ENCODE measurements around the gene TEX50.
"Not testable (repeated sequence)": the region's sequence is repeated elsewhere in the genome, so short reads cannot be mapped to it uniquely, and the experiment has no call there.

Gene TEX50

GRCh38 chr1:173635116-173635515, at the start of gene TEX50:
Gene TEX50, plus strand, starts transcription at chr1:173635338. Its CDS starts 184 bp downstream, at chr1:173635522.
- DNase-seq (ENCODE audit: low read depth, low spot score) = no peak

DNA sequence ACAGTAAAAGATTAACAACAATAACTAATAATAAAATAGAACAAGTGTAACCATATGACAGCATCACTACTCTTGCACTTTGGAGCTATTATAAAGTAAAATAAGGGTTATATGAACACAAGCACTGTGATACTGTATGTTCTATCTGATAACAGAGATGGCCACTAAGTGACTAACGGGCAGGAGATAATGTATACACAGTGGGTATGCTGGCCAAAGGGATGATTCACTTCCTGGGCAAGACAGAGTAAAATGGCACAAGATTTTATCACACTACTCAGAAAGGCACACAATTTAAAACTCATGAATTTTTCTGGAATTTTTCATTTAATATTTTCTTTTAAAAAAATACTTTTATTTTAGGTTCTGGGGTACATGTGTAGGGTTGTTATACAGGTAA, 44.6 kb upstream of the TEX50 start:
- DNase-seq (ENCODE audit: low read depth, low spot score) = no peak

GRCh38 chr1:173591138-173591537, 44.0 kb upstream of the TEX50 start:
- not testable (repeated sequence) for DNase-seq (ENCODE audit: low read depth, low spot score)

GRCh38 chr1:173596097-173596825, 38.9 kb upstream of the TEX50 start:
- no peak for DNase-seq (ENCODE audit: low read depth, low spot score)

DNA sequence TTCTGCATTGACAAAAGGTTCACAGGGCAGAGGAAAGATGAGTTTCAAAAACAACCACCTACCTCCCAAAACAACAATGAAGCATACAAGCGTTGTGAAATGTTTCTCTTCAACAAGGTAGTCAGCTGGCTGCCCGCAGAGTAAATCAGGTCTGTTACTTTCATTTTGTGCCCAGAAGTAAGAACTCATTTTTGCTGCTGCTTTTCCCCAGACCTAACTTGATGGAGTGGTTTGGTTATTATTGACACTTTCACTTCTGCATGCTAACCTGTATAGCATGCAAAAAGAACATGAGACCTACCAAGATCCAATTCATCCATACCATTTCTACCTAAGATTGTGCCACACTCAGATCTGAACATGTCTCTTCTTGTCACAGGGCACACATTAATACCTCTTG, 33.5 kb upstream of the TEX50 start:
- no peak for DNase-seq (ENCODE audit: low read depth, low spot score)

DNA sequence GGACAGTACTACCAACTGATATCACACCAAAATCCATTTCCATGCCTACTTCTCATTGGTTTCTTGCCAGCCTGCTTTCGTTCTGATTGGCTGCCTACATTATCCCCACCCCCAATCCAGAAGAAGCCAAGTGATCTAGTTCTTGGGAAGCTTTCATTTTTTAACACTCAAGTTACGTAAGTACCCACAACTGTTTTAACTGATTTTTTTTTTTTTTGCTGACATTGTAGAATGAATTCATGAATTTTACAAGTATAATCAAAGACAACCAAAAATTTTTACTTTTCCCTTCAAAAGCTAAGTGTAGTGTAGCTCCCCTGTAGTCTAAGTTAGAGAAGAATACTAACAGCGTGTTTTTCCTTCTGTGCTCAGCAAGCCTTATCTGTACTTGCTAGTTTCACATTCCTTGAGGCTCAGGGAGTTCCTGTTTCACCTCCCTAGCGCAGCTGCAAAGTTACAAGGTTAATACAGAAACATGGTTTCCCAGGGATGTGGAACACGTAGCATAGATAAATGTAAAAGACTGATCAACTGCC, 32.0 kb upstream of the TEX50 start, which contains the start of gene SLC9C2:
SLC9C2 (minus strand) TSS at position 17 of the 536 bp plus-strand sequence. CDS start 1,296 bp downstream, outside the sequence.
- no peak for DNase-seq (ENCODE audit: low read depth, low spot score)

DNA sequence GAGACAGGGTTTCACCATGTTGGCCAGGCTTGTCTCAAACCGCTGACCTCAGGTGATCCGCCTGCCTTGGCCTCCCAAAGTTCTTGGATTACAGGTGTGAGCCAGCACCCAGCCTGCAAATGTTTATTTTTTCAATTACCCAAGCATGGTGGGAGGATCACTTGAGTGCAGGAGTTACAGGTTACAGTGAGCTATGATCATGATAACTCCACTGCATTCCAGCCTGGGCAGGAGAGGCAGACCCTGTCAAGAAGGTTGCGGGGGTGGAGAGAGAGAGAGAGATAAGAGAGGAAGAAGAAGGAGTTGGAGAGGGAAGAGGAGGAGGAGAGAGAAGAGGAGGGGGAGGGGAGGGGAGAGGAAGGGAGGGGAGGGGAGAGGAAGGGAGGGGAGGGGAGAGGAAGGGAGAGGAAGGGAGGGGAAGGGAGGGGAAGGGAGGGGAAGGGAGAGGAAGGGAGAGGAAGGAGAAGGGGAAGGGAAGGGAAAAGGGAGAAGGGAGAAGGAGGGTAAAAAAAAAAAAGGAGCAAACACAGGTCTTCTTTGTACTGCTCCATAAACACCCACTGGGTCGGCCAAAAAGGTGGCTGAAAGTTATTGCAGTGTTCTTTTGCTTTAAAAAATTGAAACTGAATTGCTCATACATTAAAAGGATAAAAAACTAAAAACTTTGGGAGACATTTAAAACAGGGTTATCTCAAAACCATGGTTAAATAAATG, 26.5 kb upstream of the TEX50 start:
- DNase-seq (ENCODE audit: low read depth, low spot score) = no peak

- not testable (repeated sequence) for DNase-seq (ENCODE audit: low read depth, low spot score)
These were observed 22.1 kb upstream of the TEX50 start for GRCh38 chr1:173613086-173613485.

DNA sequence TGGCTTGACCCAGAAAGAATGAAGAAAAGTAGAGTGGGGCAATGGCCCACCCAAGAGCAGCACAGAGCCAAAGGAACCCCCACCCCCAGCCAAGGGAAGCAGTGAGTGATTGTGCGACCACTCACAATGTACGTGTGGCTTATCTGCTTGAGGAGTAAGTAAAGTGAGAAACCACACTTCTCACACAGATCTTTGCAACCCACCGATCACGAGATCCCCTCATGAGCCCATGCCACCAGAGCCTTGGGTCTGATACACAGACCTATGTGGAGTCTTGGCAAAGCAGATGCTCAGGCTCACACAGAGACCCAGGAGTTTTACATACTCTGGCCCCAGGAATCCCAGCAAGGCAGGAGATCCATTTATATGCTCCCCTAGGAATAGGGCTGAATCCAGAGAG, 18.3 kb upstream of the TEX50 start:
- DNase-seq (ENCODE audit: low read depth, low spot score) = no peak

- DNase-seq (ENCODE audit: low read depth, low spot score) = no peak
These were observed 7.9 kb upstream of the TEX50 start for GRCh38 chr1:173627269-173627668.

DNA sequence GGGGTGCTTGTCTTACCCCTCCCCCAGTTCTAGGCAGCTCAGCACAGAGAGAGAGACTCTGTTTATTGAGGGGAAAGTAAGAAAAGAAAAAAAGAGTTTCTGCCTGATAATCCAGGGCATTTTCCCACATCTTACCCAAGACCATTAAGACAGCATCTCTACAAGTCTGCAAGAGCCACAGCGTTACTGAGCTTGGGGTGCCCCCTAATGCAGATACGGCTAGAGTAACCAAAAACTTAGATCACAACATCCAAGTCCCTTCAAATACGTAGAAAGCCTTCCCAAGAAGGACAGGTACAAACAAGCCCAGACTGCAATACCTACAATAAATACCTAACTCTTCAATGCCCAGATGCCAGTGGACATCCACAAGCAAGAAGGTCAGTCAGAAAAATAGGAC, 6.2 kb upstream of the TEX50 start:
- DNase-seq (ENCODE audit: low read depth, low spot score) = no peak

GRCh38 chr1:173637236-173638042, 2.3 kb downstream of the TEX50 start:
- DNase-seq (ENCODE audit: low read depth, low spot score) = not testable (repeated sequence)

DNA sequence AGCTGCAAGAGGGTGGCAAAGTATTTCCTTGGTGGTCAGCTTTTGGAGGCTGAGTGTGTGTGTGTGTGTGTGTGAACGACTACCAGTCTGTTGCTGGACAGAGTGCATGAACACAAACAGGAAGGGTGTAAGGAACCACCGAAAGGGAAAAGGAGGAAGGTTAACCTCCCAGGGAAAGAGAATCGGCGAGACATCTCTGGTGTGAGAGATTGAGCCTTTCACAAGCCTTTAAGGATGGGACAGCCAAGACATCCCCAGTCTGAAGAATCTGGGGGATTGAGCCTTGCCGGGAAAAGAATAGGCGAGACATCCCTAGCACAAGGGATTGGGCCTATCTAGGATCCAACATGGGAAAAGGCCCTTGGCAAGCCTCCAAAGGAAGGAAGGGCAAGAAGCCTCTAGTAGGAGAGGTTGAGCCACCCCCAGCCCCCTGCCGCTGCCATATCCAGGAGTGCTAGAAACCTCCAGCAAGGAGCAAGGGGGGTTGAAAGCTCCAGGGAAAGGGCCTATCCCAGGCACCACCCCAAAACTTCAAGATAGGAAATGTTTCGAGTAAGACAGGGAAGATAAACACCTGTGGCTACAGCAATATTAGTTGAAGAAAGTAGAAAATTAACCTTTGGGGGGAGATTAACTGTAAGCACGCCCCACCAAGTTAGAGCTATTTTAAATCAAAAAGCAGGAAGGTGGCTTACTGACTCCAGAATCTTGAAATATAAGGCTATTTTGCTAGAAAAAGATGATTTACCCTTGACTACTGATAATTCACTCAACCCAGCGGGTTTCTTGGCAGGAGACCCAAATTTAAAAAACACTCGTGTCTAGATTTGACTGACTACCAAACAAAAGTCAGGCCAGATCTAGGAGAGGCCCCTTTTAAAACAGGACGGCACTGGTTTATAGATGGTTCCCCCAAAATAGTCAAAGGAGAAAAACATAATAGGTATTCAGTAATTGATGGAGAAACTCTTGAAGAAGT, 3.2 kb downstream of the TEX50 start:
- DNase-seq (ENCODE audit: low read depth, low spot score) = no peak

- no peak for DNase-seq (ENCODE audit: low read depth, low spot score)
These were observed 4.0 kb downstream of the TEX50 start for GRCh38 chr1:173639102-173639501.

- DNase-seq (ENCODE audit: low read depth, low spot score) = not testable (repeated sequence)
These were observed 7.5 kb downstream of the TEX50 start for GRCh38 chr1:173642450-173643139.

DNA sequence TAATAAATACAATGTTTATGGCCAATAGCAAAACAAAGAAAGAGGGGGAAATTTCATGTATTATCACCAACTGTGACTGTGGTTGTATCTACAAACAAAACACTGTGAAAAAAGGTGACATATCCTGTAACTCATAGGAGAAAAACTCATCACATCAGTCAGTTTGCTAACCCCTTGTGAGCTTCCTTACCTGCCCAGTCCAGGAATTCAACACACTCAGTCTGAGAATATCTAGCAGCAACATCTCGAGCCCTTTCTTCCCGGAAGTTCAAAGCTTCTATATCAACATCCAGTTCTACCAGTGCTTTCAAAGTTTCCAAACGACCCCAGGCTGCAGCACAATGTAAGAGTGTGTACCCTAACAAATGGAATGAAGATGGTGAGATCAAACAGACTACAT, 11.5 kb downstream of the TEX50 start:
- DNase-seq (ENCODE audit: low read depth, low spot score) = no peak

DNA sequence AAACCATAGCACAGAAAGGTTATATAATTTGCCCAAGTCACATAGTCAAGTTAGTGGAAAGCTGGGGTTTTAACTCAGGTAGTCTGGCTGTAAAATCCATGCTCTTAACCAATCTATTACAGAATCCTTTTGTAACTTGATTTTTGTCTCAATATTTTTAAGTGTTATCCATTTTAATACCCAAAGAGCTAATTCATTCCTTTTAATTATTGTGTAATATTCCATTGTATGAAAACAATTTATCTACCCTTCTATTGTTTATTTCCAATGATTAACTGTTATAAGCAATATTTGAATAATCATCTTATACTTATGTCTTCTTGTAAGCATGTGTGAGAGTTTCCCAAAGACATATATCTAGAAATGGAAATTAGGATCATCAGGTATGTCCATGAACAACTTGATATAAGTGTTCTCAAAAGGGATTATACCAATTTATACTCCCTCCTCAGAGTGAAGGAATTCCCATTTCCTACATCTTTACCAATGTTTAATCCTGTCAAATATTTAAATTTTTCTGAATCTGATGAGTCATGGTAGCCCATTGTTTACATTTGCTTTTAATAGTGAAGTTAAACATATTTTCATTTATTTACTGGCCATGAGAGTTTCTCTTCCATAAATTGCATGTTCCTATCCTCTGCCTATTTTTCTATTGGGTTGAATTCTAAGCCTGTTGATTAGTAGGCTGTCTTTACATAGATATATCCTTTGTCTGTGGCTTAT, 13.9 kb downstream of the TEX50 start:
- DNase-seq (ENCODE audit: low read depth, low spot score) = no peak

DNA sequence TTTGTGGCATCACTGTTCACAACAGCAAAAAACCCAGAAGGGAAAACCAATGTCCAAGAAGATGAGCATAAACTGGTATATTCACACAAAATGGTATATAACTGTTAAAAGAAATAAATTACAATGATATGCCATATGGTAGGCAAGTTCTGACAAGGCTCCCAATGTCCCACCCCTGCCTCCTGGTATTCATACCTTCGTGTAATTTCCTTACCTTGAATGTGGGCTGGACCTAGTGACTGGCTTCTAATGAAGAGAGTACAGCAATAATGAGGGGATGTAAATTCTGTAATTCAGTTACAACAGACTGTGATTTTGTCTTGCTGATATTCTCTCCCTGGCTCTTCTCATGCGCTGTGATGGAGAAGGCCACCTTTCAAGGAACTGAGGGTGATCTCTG, 25.2 kb downstream of the TEX50 start:
- no peak for DNase-seq (ENCODE audit: low read depth, low spot score)

DNA sequence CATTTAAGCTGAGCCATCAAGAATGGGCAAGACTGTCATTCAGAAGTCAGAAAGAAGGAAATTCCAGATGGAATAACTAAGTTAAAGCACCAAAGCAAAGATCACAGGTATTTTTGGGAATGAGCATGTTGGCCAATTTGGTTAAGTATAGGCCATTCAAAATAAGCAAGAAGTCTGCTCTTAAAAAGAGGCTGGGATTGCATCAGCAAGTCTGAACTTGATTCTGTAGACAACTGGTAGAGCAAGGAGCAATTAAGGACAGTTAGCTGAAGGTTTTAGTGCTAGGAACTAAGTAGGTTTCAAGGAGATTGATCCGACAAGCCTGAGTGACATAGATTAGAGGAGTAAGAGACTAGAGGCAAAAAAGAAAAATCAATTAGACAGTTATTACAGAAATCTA, 26.1 kb downstream of the TEX50 start:
- DNase-seq (ENCODE audit: low read depth, low spot score) = no peak

Data from brain pericyte (primary cell).